ENCODE measurements around the gene TMIGD1. TPM values are rescaled to one million over a fixed set of nuclear protein-coding genes. Genes with fewer than 3 reads are reported as not detected.

TMIGD1 gene
- total and polyA plus RNA-seq, 2 of the 13 experiments (the other 11 are each of a cell fraction or from before 2014, with no cell fraction given), result not detected

GRCh38 chr17:30336369-30337171 lies 2.7 kb upstream of the TMIGD1 start (continued):
- peak; percentile 85 for TF ChIP-seq DRAP1 (CRISPR knock-in tag; IDR thresholded peaks at IDR 0.05)
- no peak for TF ChIP-seq SNAI1 (CRISPR knock-in tag; IDR thresholded peaks at IDR 0.05; ENCODE audit: borderline replicate concordance)
- TF ChIP-seq MBNL3 (CRISPR knock-in tag; conservative IDR thresholded peaks at IDR 0.05), result no peak
- no peak for TF ChIP-seq RARG (CRISPR knock-in tag; IDR thresholded peaks at IDR 0.05; ENCODE audit: low read depth)
- TF ChIP-seq WIZ (CRISPR knock-in tag; IDR thresholded peaks at IDR 0.05), result no peak
- TF ChIP-seq GTF2F1 (IDR thresholded peaks at IDR 0.05; ENCODE audit: low read length), result no peak
- TF ChIP-seq ZNF704 (CRISPR knock-in tag; IDR thresholded peaks at IDR 0.05; ENCODE audit: borderline replicate concordance), result no peak
- TF ChIP-seq HOXA5 (CRISPR knock-in tag; IDR thresholded peaks at IDR 0.05), result no peak; the same call in none of the 2 replicates
- no peak for TF ChIP-seq ZNF17 (CRISPR knock-in tag; IDR thresholded peaks at IDR 0.05)
- TF ChIP-seq SRF (IDR thresholded peaks at IDR 0.05; ENCODE audit: low read depth, low read length), result no peak
- no peak for TF ChIP-seq SALL2 (CRISPR knock-in tag; IDR thresholded peaks at IDR 0.05)
- TF ChIP-seq THYN1 (CRISPR knock-in tag; IDR thresholded peaks at IDR 0.05; ENCODE audit: borderline replicate concordance, low read depth), result no peak
- TF ChIP-seq SRSF9 (IDR thresholded peaks at IDR 0.05; ENCODE audit: borderline replicate concordance, insufficient read depth, low read depth, low read length, poor library complexity, severe bottlenecking), result no peak
- no peak for TF ChIP-seq ZNF576 (CRISPR knock-in tag; IDR thresholded peaks at IDR 0.05)
- no peak for TF ChIP-seq ZHX1 (CRISPR knock-in tag; IDR thresholded peaks at IDR 0.05; ENCODE audit: low read depth)
- no peak for TF ChIP-seq MTA3 (CRISPR knock-in tag; IDR thresholded peaks at IDR 0.05)
- 0 out of 2 replicates have a peak, but pooled peaks have one; percentile 15 for TF ChIP-seq ZNF143 (CRISPR knock-in tag; IDR thresholded peaks at IDR 0.05)
- peak; percentile 65; the same call in 1 of the 2 replicates for TF ChIP-seq PITX1 (CRISPR knock-in tag; IDR thresholded peaks at IDR 0.05)
- TF ChIP-seq STAT6 (CRISPR knock-in tag; IDR thresholded peaks at IDR 0.05; ENCODE audit: borderline replicate concordance), result no peak
- TF ChIP-seq PCBP1 (IDR thresholded peaks at IDR 0.05; ENCODE audit: borderline replicate concordance, low read depth, low read length), result no peak
- TF ChIP-seq MEIS2 (CRISPR knock-in tag; IDR thresholded peaks at IDR 0.05), result no peak
- no peak for TF ChIP-seq JDP2 (CRISPR knock-in tag; IDR thresholded peaks at IDR 0.05; ENCODE audit: borderline replicate concordance)
- TF ChIP-seq RXRA (CRISPR knock-in tag; IDR thresholded peaks at IDR 0.05), result no peak
